ENCODE results near the gene KRTAP1-3.

The KRTAP1-3 gene

GRCh38 chr17:41012326-41013120 lies 22.2 kb downstream of the KRTAP1-3 start:
- no peak overlapping the region for H3K4me3 ChIP-seq (replicated peaks; ENCODE audit: low read depth, low read length)
- DNase-seq (ENCODE audit: extremely low read depth, low read depth), result no peak
- TF ChIP-seq CTCF (IDR thresholded peaks at IDR 0.05; ENCODE audit: low read depth, low read length, missing control alignments), result no peak

GRCh38 chr17:41010441-41010840 lies 24.2 kb downstream of the KRTAP1-3 start:
- H3K4me3 ChIP-seq (replicated peaks; ENCODE audit: low read depth, low read length), result no peak overlapping the region
- no peak for DNase-seq (ENCODE audit: extremely low read depth, low read depth)
- TF ChIP-seq CTCF (IDR thresholded peaks at IDR 0.05; ENCODE audit: low read depth, low read length, missing control alignments), result no peak

GRCh38 chr17:41009936-41010335 lies 24.7 kb downstream of the KRTAP1-3 start:
- DNase-seq (ENCODE audit: extremely low read depth, low read depth), result no peak
- no peak for TF ChIP-seq CTCF (IDR thresholded peaks at IDR 0.05; ENCODE audit: low read depth, low read length, missing control alignments)
- H3K4me3 ChIP-seq (replicated peaks; ENCODE audit: low read depth, low read length), result no peak overlapping the region

GRCh38 chr17:41009301-41009760 lies 25.3 kb downstream of the KRTAP1-3 start:
- no peak for TF ChIP-seq CTCF (IDR thresholded peaks at IDR 0.05; ENCODE audit: low read depth, low read length, missing control alignments)
- H3K4me3 ChIP-seq (replicated peaks; ENCODE audit: low read depth, low read length), result no peak overlapping the region
- DNase-seq (ENCODE audit: extremely low read depth, low read depth), result no peak

GRCh38 chr17:41008811-41009210 lies 25.9 kb downstream of the KRTAP1-3 start, which contains the start of gene KRTAP3-1:
Gene KRTAP3-1, minus strand, starts transcription at chr17:41009128. Its CDS starts 54 bp downstream, at chr17:41009074.
- no peak for TF ChIP-seq CTCF (IDR thresholded peaks at IDR 0.05; ENCODE audit: low read depth, low read length, missing control alignments)
- DNase-seq (ENCODE audit: extremely low read depth, low read depth), result no peak
- no peak within 1 kb of the TSS for H3K4me3 ChIP-seq (replicated peaks; ENCODE audit: low read depth, low read length)

- TF ChIP-seq CTCF (IDR thresholded peaks at IDR 0.05; ENCODE audit: low read depth, low read length, missing control alignments), result no peak
- no peak for DNase-seq (ENCODE audit: extremely low read depth, low read depth)
- H3K4me3 ChIP-seq (replicated peaks; ENCODE audit: low read depth, low read length), result no peak overlapping the region
Measured at GRCh38 chr17:41004397-41004796, 30.3 kb downstream of the KRTAP1-3 start.
